K562 (cell line): ENCODE data around the gene CRELD2. TPM values are rescaled to one million over a fixed set of nuclear protein-coding genes. Genes with fewer than 3 reads are reported as not detected.
A peak's percentile ranks its signal among the peaks of the same experiment; 100 is the strongest.

Source experiments
- ATAC-seq: fragments of 200-7000 bp; cut with Tn5 transposase; 3 replicates; pipeline ENCODE4 v1.9.1; 2020; ENCODE audit warnings: moderate library complexity
- BruUV-seq: library from RNA; stranded (reverse); fragments of 400-500 nt; replicated peaks from 2 replicates; lab custom pipeline; 2021; lab: Mats Ljungman, UMichigan
- CTCF ChIA-PET: fragments of 300-600 bp; formaldehyde crosslinking; extraction: SDS; loops from one replicate; lab custom pipeline; 2021; ENCODE audit warnings: low intra/inter-chr PET ratio; lab: Yijun Ruan, JAX
- POLR2A ChIA-PET: fragments of 300-600, 350-650 bp; sonication (Branson Sonifier 250); formaldehyde crosslinking; extraction: SDS; loops from one replicate; lab custom pipeline; 2021; ENCODE audit warnings: antibody characterized with exemption, inconsistent platforms; lab: Yijun Ruan, JAX
- DNase-seq, 4 experiments: peaks; one replicate each; pipeline versions ENCODE4 v3.0.0 to v3.0.0-alpha.2; 2011 to 2018; ENCODE audit warnings: low spot score in 3 of 4, mixed read lengths in 3 of 4; ENCODE audit errors: extremely low read depth in 1 of 4
- FAIRE-seq: peaks from 2 replicates; lab custom pipeline; 2011; peaks lifted over from hg19 to GRCh38; lab: Jason Lieb, UNC
- H2AFZ ChIP-seq: 2 replicates; pipeline ENCODE4 v1.6.0; 2011; ENCODE audit warnings: low read depth, low read length, control low read depth, inconsistent platforms
- H3K27ac ChIP-seq: fragments of 200-600 bp; 3 replicates; pipeline ENCODE4 v1.8.0; 2011; ENCODE audit warnings: low read depth, mild to moderate bottlenecking, control low read depth, inconsistent platforms, low read length, moderate library complexity, mixed read lengths; ENCODE audit errors: extremely low read depth
- H3K27me3 ChIP-seq, 2 experiments: fragments of 300-600 bp in 1 of 2; 2 replicates in 1 of 2; 3 replicates in 1 of 2; pipeline versions ENCODE4 v1.6.0 to v1.8.0; 2011; ENCODE audit warnings: inconsistent platforms in 2 of 2, low read length in 2 of 2, mild to moderate bottlenecking in 1 of 2, mixed read lengths in 1 of 2, moderate library complexity in 1 of 2; ENCODE audit not compliant: control insufficient read depth in 2 of 2, insufficient read depth in 2 of 2
- H3K36me3 ChIP-seq: fragments of 300-600 bp; 3 replicates; pipeline ENCODE4 v1.8.0; 2011; ENCODE audit warnings: mild to moderate bottlenecking, low read length, inconsistent platforms; ENCODE audit not compliant: control insufficient read depth, insufficient read depth
- H3K4me1 ChIP-seq, 2 experiments: fragments of 200-600 bp in 1 of 2; replicated peaks in 1 of 2; 2 replicates in 1 of 2; 3 replicates in 1 of 2; pipeline versions ENCODE4 v1.5.1 to v1.8.0; 2011; ENCODE audit warnings: inconsistent platforms in 2 of 2, low read length in 2 of 2, mild to moderate bottlenecking in 1 of 2, mixed read lengths in 1 of 2, moderate library complexity in 1 of 2; ENCODE audit not compliant: control insufficient read depth in 2 of 2, insufficient read depth in 2 of 2
- H3K4me2 ChIP-seq: 2 replicates; pipeline ENCODE4 v1.6.1; 2011; ENCODE audit warnings: low read length, control low read depth, inconsistent platforms, mixed read lengths; ENCODE audit not compliant: insufficient read depth
- H3K4me3 ChIP-seq: fragments of 200-600 bp; sonication (generic), shearing (Covaris generic); 2 replicates; pipeline ENCODE4 v1.5.1; 2016; ENCODE audit warnings: control low read depth, inconsistent platforms
- H3K79me2 ChIP-seq: fragments of 200-600 bp; 3 replicates; pipeline ENCODE4 v1.8.0; 2011; ENCODE audit warnings: low read length, inconsistent platforms; ENCODE audit not compliant: control insufficient read depth, insufficient read depth
- H3K9ac ChIP-seq, 2 experiments: 2 replicates each; pipeline versions ENCODE4 v1.6.0 to v1.6.1; 2011; ENCODE audit warnings: low read depth in 2 of 2, low read length in 2 of 2, control low read depth in 1 of 2, inconsistent platforms in 1 of 2, mild to moderate bottlenecking in 1 of 2, mixed read lengths in 1 of 2; ENCODE audit not compliant: insufficient read depth in 1 of 2
- H3K9me1 ChIP-seq: one replicate; pipeline ENCODE4 v1.6.0; 2011; ENCODE audit warnings: inconsistent platforms, mild to moderate bottlenecking, low read length, moderate library complexity; ENCODE audit not compliant: control insufficient read depth, insufficient read depth
- H3K9me3 ChIP-seq: replicated peaks from 2 replicates; pipeline ENCODE4 v1.5.1; 2011; ENCODE audit warnings: low read depth, low read length, inconsistent platforms; ENCODE audit not compliant: control insufficient read depth, insufficient read depth
- H4K20me1 ChIP-seq: replicated peaks from 2 replicates; pipeline ENCODE4 v1.6.1; 2011; ENCODE audit warnings: low read length, inconsistent platforms, mixed read lengths; ENCODE audit not compliant: control insufficient read depth, insufficient read depth
- BHLHE40 ChIP-seq: IDR thresholded peaks from 2 replicates; pipeline ENCODE4 v1.6.1; 2011; ENCODE audit warnings: low read length, improper control_type of control experiment
- FIP1L1 ChIP-seq: fragments of 200-400 bp; formaldehyde crosslinking; IDR thresholded peaks from 2 replicates; pipeline ENCODE4 v1.6.1; 2018; ENCODE audit warnings: mild to moderate bottlenecking, low read depth, low read length; ENCODE audit not compliant: poor library complexity, severe bottlenecking
- POLR2G ChIP-seq: fragments of 200-400 bp; formaldehyde crosslinking; IDR thresholded peaks from 2 replicates; pipeline ENCODE4 v1.6.1; 2017; ENCODE audit warnings: low read depth, mild to moderate bottlenecking, antibody characterized with exemption, low read length, moderate library complexity
- VEZF1 ChIP-seq: fragments of 200-800 bp; sonication (Bioruptor generic); IDR thresholded peaks from 2 replicates; pipeline ENCODE4 v1.6.1; 2017; ENCODE audit warnings: missing genetic modification characterization, missing compliant biosample characterization
- ZBTB33 ChIP-seq: sonication (generic); formaldehyde crosslinking; IDR thresholded peaks from 2 replicates; pipeline ENCODE4 v1.8.1; 2023; ENCODE audit warnings: mild to moderate bottlenecking, missing genetic modification reagents
- WGBS: fragments of 100-300 bp; shearing (Covaris generic); methylation state at CpG from one replicate; pipeline ENCODE4 v1.1.6; 2016; ENCODE audit warnings: low coverage, mixed read lengths; ENCODE audit not compliant: insufficient coverage; ENCODE audit errors: missing lambda C conversion rate; 5-methylcytosine and 5-hydroxymethylcytosine counted together
- in situ Hi-C: fragments of 300-500 bp; cut with MboI; formaldehyde crosslinking; loops from 4 replicates; pipeline ENCODE4 v1.15.0; 2018; ENCODE audit warnings: inconsistent platforms, mixed read lengths
- intact Hi-C: fragments of 100-400 bp; cut with micrococcal nuclease; formaldehyde crosslinking; loops from 2 replicates; pipeline ENCODE4 v1.14.2; 2022
- polyA plus RNA-seq, 8 experiments: library from polyadenylated mRNA; depleted of rRNA in 4 of 8; stranded (reverse) in 5 of 8; unstranded in 3 of 8; fragments of >200 nt; fragmentation: Nextera tagmentation in 2 of 8; fragmentation: Illumina TruSeq in 1 of 8; extraction: Ambion mirVana in 2 of 8; extraction: Trizol in 1 of 8; gene quantifications; 2 replicates each; pipeline versions ENCODE4 v1.2.1 to v1.2.3, GENCODE V29; 2011 to 2014; ENCODE audit warnings: inconsistent platforms in 1 of 8, missing spikeins in 1 of 8
- total RNA-seq, 7 experiments: library from RNA; depleted of rRNA in 6 of 7; stranded (reverse); fragments of >200 nt in 6 of 7; fragmentation: Illumina TruSeq in 2 of 7; extraction: Trizol in 2 of 7; gene quantifications; 2 replicates each; pipeline versions ENCODE4 v1.2.1 to v1.2.3, GENCODE V29; 2011 to 2021; ENCODE audit warnings: low replicate concordance in 1 of 7

Gene CRELD2
- total and polyA plus RNA-seq, 9 of the 15 experiments (the other 6 are each of a cell fraction or from before 2014, with no cell fraction given) = 0.96 to 25.3 (median 8.8) TPM

- peaks cover 4 to 37% of the 10 kb centered on the region in 2 experiments; a peak in 3 of 5 replicates for H3K4me1 ChIP-seq
These were observed 10.2 kb downstream of the CRELD2 start for GRCh38 chr22:49928555-49929210.

More at GRCh38 chr22:49928555-49929210, 10.2 kb downstream of the CRELD2 start:
- no peaks in the 10 kb centered on the region for H3K9me1 ChIP-seq
- intact Hi-C loops = loop anchor here (1.0 kb wide), 1 partner anchor 102 kb away; no protein-coding TSS in a partner anchor
- 0 out of 3 replicates have a peak, but pooled peaks cover 2% of the 10 kb centered on the region for H3K36me3 ChIP-seq
- H3K79me2 ChIP-seq = no peaks in the 10 kb centered on the region
- no peaks in the 10 kb centered on the region for H4K20me1 ChIP-seq
- WGBS = 28% methylated on average over 12 of the region's 38 CpGs
- no peak for FAIRE-seq
- H3K4me2 ChIP-seq = no peak overlapping the region
- H3K27me3 ChIP-seq = no peaks in the 10 kb centered on the region
- no peak for ATAC-seq
- no peaks in the 10 kb centered on the region for H3K9me3 ChIP-seq
- TF ChIP-seq VEZF1 (CRISPR knock-in tag) = no peak
- TF ChIP-seq BHLHE40 = 0 out of 2 replicates have a peak, but pooled peaks have one; percentile 36
- TF ChIP-seq POLR2G = peak; percentile 23; the same call in 1 of the 2 replicates
- TF ChIP-seq FIP1L1 = peak; percentile 14
- TF ChIP-seq ZBTB33 = peak; percentile 56; the same call in 1 of the 2 replicates
- in situ Hi-C loops = no loop called here
- no TSS peak for BruUV-seq
- no peak overlapping the region for H3K4me3 ChIP-seq
- ChIA-PET CTCF (interaction anchor here (2.9 to 3.4 kb wide), 2 partner anchors 84 to 102 kb away, joined by 12 to 37 read pairs; partner anchors contain the start of gene IL17REL), POLR2A (no interaction called here)
- no peak overlapping the region for H3K9ac ChIP-seq
- no peak for DNase-seq
- no peak overlapping the region for H3K27ac ChIP-seq
- H2AFZ ChIP-seq = no peak overlapping the region
